ENCODE data around the gene TBX1. TPM values are rescaled to one million over a fixed set of nuclear protein-coding genes. Genes with fewer than 3 reads are reported as not detected.

TBX1 gene
- total and polyA plus RNA-seq, 5 donors from 2014 or later = not detected

DNA sequence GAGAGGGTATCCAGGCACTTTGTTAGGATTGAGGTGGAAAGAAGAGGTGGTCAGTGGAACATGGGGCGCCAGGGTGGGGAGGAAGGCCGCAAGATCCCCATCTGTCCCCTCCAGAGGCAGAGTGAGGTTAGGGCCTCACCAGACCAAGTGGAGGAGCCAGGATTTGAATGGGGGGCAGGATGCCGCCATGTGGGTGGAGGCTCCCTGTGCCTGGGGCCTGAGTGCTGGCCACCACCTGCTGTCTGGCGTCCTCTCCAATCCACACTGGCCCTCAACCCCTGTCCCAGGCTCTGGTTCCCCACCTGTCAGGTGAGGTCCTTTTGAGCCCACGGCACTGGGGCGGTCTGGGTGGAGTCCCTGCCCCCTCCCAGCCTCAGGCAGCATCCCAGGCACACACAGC, 17.5 kb upstream of the TBX1 start:
- no peak for DNase-seq
- no peak for ATAC-seq (ENCODE audit: low read depth in 2 of 2)
- Mint-ChIP-seq H3K9me3 (no peaks in the 10 kb centered on the region), H3K4me1 (no peaks in the 10 kb centered on the region), H3K36me3 (no peaks in the 10 kb centered on the region), H3K27ac (no peak overlapping the region), H3K27me3 (peaks cover 1% of the 10 kb centered on the region), H3K4me3 (no peak overlapping the region)
- no peaks in the 10 kb centered on the region for H3K4me1 ChIP-seq (ENCODE audit: control insufficient read depth, insufficient read depth, low read length, poor library complexity, severe bottlenecking)
- no peaks in the 10 kb centered on the region for H3K27me3 ChIP-seq (ENCODE audit: control insufficient read depth, insufficient read depth, low read length)
- H3K9me3 ChIP-seq (ENCODE audit: control insufficient read depth in 2 of 2, low read length in 2 of 2) = no peaks in the 10 kb centered on the region
- H3K36me3 ChIP-seq (ENCODE audit: control insufficient read depth, insufficient read depth, low read length) = no peaks in the 10 kb centered on the region
- H3K4me3 ChIP-seq (ENCODE audit: low read depth, low read length) = no peak overlapping the region
- no peak overlapping the region for H3K27ac ChIP-seq (ENCODE audit: insufficient read depth, low read length, poor library complexity, severe bottlenecking)

DNA sequence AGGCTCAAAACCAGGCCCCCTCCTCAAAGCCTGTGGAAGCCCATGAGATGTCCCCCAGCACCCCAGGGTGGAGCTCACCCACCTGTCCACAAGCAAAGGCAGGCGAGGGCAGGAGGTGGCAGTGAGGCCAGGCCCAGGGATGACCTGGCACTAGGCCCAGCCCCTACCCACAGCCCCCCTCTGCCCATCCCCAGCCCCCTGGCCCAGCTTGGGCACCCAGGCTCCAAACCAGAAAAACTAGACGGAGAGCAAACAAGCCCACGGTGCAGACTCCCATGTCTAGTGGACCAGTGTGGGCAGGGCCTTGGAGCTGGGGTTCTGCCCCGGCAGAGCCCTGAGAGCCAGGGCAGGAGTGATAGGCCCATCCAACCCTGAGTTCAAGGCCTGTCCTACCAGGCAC, 16.9 kb upstream of the TBX1 start:
- ATAC-seq (ENCODE audit: low read depth in 2 of 2) = no peak
- Mint-ChIP-seq H3K4me1 (no peaks in the 10 kb centered on the region), H3K27me3 (peaks cover 4% of the 10 kb centered on the region), H3K4me3 (no peak overlapping the region), H3K9me3 (no peaks in the 10 kb centered on the region), H3K36me3 (no peaks in the 10 kb centered on the region), H3K27ac (no peak overlapping the region)
- no peak overlapping the region for H3K4me3 ChIP-seq (ENCODE audit: low read depth, low read length)
- H3K27ac ChIP-seq (ENCODE audit: insufficient read depth, low read length, poor library complexity, severe bottlenecking) = no peak overlapping the region
- no peaks in the 10 kb centered on the region for H3K36me3 ChIP-seq (ENCODE audit: control insufficient read depth, insufficient read depth, low read length)
- no peak for DNase-seq
- H3K4me1 ChIP-seq (ENCODE audit: control insufficient read depth, insufficient read depth, low read length, poor library complexity, severe bottlenecking) = no peaks in the 10 kb centered on the region
- H3K9me3 ChIP-seq (ENCODE audit: control insufficient read depth in 2 of 2, low read length in 2 of 2) = no peaks in the 10 kb centered on the region
- no peaks in the 10 kb centered on the region for H3K27me3 ChIP-seq (ENCODE audit: control insufficient read depth, insufficient read depth, low read length)

DNA sequence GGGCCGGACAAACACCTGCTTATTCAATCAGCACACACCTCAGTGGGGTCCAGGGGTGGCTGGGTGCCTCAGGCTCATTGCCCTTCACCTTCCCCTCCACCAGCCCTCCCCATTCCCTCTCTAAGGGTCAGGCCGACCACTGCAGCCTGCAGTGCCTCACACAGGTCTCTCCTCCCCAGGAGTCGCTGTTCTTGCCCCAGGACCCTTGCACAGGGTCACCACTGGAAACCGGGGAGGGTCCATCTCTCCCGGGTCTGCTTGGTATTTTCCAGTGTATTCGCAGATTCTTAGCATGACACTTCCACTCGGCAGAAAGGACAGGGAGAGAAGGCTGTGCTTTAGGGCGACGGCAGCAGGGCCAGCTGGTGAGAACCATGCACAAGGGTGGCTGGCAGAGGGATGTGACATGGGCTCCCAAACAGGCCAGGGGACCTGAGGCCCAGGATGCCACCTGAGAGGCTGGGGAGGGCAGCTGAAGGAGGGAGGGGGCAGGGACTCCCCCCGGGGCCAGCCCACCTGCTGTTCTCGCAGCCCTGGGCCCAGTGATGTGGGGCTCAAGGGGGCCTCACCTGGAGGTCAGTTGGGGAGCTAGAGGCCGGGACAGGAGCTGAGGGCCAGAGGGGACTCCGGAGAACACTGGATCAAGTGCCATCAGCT, 16.1 kb upstream of the TBX1 start:
- ATAC-seq (ENCODE audit: low read depth in 2 of 2) (no peak), DNase-seq (no peak)
- H3K4me3 ChIP-seq (ENCODE audit: low read depth, low read length) = no peak overlapping the region
- H3K36me3 ChIP-seq (ENCODE audit: control insufficient read depth, insufficient read depth, low read length) = no peaks in the 10 kb centered on the region
- H3K4me3 Mint-ChIP-seq = no peak overlapping the region
- peak overlapping the region in 1 of 3 donors; percentile 48 for H3K27ac Mint-ChIP-seq
- H3K36me3 Mint-ChIP-seq = no peaks in the 10 kb centered on the region
- H3K9me3 Mint-ChIP-seq = no peaks in the 10 kb centered on the region
- H3K4me1 ChIP-seq (ENCODE audit: control insufficient read depth, insufficient read depth, low read length, poor library complexity, severe bottlenecking) = no peaks in the 10 kb centered on the region
- H3K27me3 ChIP-seq (ENCODE audit: control insufficient read depth, insufficient read depth, low read length) = no peaks in the 10 kb centered on the region
- H3K9me3 ChIP-seq (ENCODE audit: control insufficient read depth in 2 of 2, low read length in 2 of 2) = no peaks in the 10 kb centered on the region
- peaks cover 4% of the 10 kb centered on the region for H3K27me3 Mint-ChIP-seq
- H3K27ac ChIP-seq (ENCODE audit: insufficient read depth, low read length, poor library complexity, severe bottlenecking) = no peak overlapping the region
- H3K4me1 Mint-ChIP-seq = no peaks in the 10 kb centered on the region

DNA sequence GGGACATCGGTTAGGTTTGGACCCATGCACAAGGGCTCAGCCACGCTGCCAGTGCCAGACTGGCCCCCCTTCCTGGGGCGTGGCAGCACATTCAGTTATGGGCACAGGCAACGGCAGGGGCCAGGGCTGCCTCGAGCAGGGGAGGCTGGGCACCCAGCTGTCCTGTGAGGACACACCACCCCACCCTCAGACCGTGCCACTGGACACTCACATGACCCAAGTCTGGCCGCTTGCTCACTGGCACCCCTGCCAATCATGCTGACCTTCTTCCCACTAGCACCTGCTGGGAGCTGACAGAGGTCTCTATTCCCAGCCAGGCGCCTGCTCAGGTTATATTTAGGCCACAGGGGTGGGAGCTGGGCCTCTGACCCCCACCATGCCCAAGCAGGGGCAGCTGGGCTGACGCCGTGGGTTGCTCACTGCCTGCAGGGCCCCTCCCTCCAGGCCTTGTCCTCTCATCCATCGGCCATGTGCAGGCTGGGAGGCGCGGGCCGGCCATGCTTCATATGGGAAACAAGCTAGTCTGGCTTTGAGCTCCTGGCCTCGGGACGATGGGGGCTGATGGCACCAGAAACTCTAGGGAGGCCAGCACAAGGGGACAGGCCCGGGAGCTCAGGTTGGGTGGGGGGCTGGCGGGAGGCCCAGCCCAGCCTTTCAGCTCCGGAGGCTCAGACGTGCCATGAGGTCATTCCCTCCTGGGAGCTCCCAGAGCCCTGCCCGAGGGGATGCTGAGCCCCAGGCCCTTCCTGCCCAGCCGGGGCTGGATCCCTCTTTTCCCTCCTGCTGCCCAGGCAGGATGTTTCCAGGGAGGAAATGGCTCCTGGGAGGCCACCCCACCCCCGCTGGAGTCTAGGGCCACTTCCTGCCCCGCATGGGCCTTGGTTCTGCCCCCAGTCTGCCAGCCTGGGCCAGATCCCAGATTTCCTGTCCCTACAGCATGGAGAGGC, 15.2 kb upstream of the TBX1 start:
- peaks cover 4% of the 10 kb centered on the region for H3K27me3 Mint-ChIP-seq
- H3K27ac ChIP-seq (ENCODE audit: insufficient read depth, low read length, poor library complexity, severe bottlenecking) = no peak overlapping the region
- H3K9me3 ChIP-seq (ENCODE audit: control insufficient read depth in 2 of 2, low read length in 2 of 2) = no peaks in the 10 kb centered on the region
- DNase-seq = no peak
- H3K9me3 Mint-ChIP-seq = no peaks in the 10 kb centered on the region
- no peaks in the 10 kb centered on the region for H3K4me1 ChIP-seq (ENCODE audit: control insufficient read depth, insufficient read depth, low read length, poor library complexity, severe bottlenecking)
- H3K27ac Mint-ChIP-seq = no peak overlapping the region
- H3K4me1 Mint-ChIP-seq = no peaks in the 10 kb centered on the region
- no peak for ATAC-seq (ENCODE audit: low read depth in 2 of 2)
- H3K36me3 Mint-ChIP-seq = no peaks in the 10 kb centered on the region
- H3K4me3 ChIP-seq (ENCODE audit: low read depth, low read length) = no peak overlapping the region
- H3K27me3 ChIP-seq (ENCODE audit: control insufficient read depth, insufficient read depth, low read length) = no peaks in the 10 kb centered on the region
- H3K36me3 ChIP-seq (ENCODE audit: control insufficient read depth, insufficient read depth, low read length) = no peaks in the 10 kb centered on the region
- H3K4me3 Mint-ChIP-seq = no peak overlapping the region

DNA sequence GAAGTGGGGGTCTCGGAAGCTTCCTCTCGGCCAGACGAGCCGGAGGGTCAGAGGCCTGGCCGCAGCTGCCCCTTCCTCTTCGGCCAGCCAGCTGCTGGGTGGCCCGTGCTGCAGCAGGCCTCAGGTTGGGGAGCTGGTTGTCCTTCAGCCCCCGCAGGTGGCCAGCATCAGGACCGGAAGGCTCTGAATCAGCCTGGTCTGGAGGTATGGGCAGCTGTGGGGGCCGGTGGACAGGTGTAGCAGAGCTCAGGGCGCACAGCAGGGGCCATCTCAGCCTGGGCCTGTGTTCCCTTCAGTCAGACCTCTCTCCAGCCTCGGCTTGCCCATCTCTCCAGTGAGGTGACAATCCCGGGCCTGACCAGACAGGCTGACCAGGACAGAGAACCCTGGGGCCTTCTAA, 13.9 kb upstream of the TBX1 start:
- Histone ChIP-seq H3K4me1 (ENCODE audit: control insufficient read depth, insufficient read depth, low read length, poor library complexity, severe bottlenecking) (no peaks in the 10 kb centered on the region), H3K36me3 (ENCODE audit: control insufficient read depth, insufficient read depth, low read length) (no peaks in the 10 kb centered on the region), H3K27ac (ENCODE audit: insufficient read depth, low read length, poor library complexity, severe bottlenecking) (no peak overlapping the region), H3K4me3 (ENCODE audit: low read depth, low read length) (no peak overlapping the region), H3K27me3 (ENCODE audit: control insufficient read depth, insufficient read depth, low read length) (no peaks in the 10 kb centered on the region), H3K9me3 (ENCODE audit: control insufficient read depth in 2 of 2, low read length in 2 of 2) (no peaks in the 10 kb centered on the region)
- DNase-seq (no peak), ATAC-seq (ENCODE audit: low read depth in 2 of 2) (no peak)
- no peak overlapping the region for H3K4me3 Mint-ChIP-seq
- H3K4me1 Mint-ChIP-seq = no peaks in the 10 kb centered on the region
- H3K36me3 Mint-ChIP-seq = no peaks in the 10 kb centered on the region
- no peaks in the 10 kb centered on the region for H3K9me3 Mint-ChIP-seq
- H3K27ac Mint-ChIP-seq = no peak overlapping the region
- peaks cover 4% of the 10 kb centered on the region for H3K27me3 Mint-ChIP-seq

DNA sequence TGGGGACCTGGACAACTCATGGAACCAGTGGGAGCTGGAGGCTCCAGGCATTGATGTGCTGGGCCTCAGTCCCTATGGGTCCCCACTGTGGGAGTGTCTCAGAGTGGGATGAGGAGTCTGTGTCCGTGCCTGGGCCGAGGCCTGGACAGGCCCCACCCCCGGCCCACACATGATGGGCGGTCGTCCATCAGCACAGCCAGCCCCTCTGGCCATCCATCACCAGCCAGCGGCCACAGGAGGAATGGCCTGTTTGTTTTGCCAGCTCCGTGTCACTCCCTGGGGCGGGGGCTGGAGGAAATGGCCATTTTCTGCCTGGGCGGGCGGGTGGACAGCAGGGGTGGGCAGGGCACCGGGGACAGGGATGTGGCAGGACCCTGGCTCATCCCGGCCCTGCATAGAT, 13.0 kb upstream of the TBX1 start:
- no peaks in the 10 kb centered on the region for H3K36me3 ChIP-seq (ENCODE audit: control insufficient read depth, insufficient read depth, low read length)
- ATAC-seq (ENCODE audit: low read depth in 2 of 2) (no peak), DNase-seq (no peak)
- no peaks in the 10 kb centered on the region for H3K4me1 ChIP-seq (ENCODE audit: control insufficient read depth, insufficient read depth, low read length, poor library complexity, severe bottlenecking)
- Mint-ChIP-seq H3K4me1 (no peaks in the 10 kb centered on the region), H3K9me3 (no peaks in the 10 kb centered on the region), H3K27me3 (peaks cover 6% of the 10 kb centered on the region), H3K27ac (no peak overlapping the region), H3K36me3 (no peaks in the 10 kb centered on the region), H3K4me3 (no peak overlapping the region)
- peaks cover under 1% of the 10 kb centered on the region for H3K27me3 ChIP-seq (ENCODE audit: control insufficient read depth, insufficient read depth, low read length)
- H3K9me3 ChIP-seq (ENCODE audit: control insufficient read depth in 2 of 2, low read length in 2 of 2) = no peaks in the 10 kb centered on the region
- no peak overlapping the region for H3K4me3 ChIP-seq (ENCODE audit: low read depth, low read length)
- no peak overlapping the region for H3K27ac ChIP-seq (ENCODE audit: insufficient read depth, low read length, poor library complexity, severe bottlenecking)

DNA sequence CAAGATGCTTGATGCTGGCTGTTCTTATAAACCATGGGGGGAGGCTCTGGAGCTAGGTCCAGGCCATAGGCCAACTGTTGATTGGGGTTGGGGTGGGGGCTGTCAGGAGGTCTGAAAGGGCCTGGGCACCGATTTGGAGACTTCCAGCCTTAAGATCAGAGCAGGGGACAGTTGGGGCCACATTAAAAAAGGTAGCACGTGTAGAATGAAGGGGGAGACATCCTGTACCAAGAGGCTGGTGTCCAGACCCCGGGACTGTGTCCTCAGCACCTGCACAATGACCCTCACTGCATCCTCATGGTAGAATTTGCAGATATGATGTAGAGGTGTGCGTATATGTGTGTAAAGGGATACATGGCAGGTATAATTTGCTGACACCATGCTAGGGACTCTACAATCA, 12.4 kb upstream of the TBX1 start:
- Mint-ChIP-seq H3K36me3 (no peaks in the 10 kb centered on the region), H3K27ac (no peak overlapping the region), H3K4me3 (no peak overlapping the region), H3K4me1 (no peaks in the 10 kb centered on the region), H3K9me3 (no peaks in the 10 kb centered on the region), H3K27me3 (peaks cover 9% of the 10 kb centered on the region)
- Histone ChIP-seq H3K27me3 (ENCODE audit: control insufficient read depth, insufficient read depth, low read length) (peaks cover 3% of the 10 kb centered on the region), H3K27ac (ENCODE audit: insufficient read depth, low read length, poor library complexity, severe bottlenecking) (no peak overlapping the region), H3K4me1 (ENCODE audit: control insufficient read depth, insufficient read depth, low read length, poor library complexity, severe bottlenecking) (no peaks in the 10 kb centered on the region), H3K9me3 (ENCODE audit: control insufficient read depth in 2 of 2, low read length in 2 of 2) (no peaks in the 10 kb centered on the region), H3K4me3 (ENCODE audit: low read depth, low read length) (no peak overlapping the region), H3K36me3 (ENCODE audit: control insufficient read depth, insufficient read depth, low read length) (no peaks in the 10 kb centered on the region)
- no peak for ATAC-seq (ENCODE audit: low read depth in 2 of 2)
- no peak for DNase-seq

All from CD4-positive, CD25-positive, alpha-beta regulatory T cell (primary cell).